ENCODE measurements around the gene DDC.

DNA sequence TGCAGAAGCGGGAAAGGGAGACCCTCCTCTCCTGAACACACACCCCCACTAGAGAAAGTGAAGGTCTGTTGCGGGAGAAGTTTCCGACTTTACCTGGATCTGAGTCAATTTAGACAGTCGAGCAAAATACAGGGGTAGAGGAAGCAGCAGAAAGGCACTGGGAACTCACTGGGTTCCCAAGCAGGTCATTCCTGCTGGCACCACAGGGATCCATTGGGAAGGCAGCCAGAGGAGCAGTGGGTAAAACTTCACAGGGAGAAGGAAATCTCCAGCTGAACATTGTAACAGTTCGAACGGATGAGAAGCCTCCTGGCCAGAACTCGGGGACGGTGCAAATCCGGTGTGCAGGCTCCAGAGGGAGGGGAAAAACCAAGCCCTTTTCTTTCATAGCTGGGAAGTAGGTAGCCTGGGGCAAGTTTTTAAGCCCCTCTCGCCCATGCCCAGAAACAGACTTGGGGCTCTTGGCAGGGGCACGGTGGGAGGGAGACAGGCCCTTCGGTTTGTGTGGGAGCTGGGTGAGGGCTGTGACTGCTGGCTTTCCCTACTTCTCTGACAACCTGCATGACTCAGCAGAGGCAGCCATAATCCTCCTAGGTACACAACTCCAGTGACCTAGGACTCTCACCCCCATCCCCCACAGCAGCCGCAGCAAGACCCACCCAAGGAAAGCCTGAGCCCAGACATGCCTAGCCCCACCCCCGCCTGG lies 51.9 kb downstream of the DDC start:
- no peak for TF ChIP-seq EZH2 (IDR thresholded peaks at IDR 0.05; ENCODE audit: low read depth)
- TF ChIP-seq, protein P1, sequence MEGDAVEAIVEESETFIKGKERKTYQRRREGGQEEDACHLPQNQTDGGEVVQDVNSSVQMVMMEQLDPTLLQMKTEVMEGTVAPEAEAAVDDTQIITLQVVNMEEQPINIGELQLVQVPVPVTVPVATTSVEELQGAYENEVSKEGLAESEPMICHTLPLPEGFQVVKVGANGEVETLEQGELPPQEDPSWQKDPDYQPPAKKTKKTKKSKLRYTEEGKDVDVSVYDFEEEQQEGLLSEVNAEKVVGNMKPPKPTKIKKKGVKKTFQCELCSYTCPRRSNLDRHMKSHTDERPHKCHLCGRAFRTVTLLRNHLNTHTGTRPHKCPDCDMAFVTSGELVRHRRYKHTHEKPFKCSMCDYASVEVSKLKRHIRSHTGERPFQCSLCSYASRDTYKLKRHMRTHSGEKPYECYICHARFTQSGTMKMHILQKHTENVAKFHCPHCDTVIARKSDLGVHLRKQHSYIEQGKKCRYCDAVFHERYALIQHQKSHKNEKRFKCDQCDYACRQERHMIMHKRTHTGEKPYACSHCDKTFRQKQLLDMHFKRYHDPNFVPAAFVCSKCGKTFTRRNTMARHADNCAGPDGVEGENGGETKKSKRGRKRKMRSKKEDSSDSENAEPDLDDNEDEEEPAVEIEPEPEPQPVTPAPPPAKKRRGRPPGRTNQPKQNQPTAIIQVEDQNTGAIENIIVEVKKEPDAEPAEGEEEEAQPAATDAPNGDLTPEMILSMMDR (conservative IDR thresholded peaks at IDR 0.05), result no peak

Measured in PC-9 (cell line).